ENCODE results near the gene CKAP4. TPM values are rescaled to one million over a fixed set of nuclear protein-coding genes. Genes with fewer than 3 reads are reported as not detected.

CKAP4 gene
- total and polyA plus RNA-seq, 2 experiments from 2014 or later: 32.3 to 58.8 TPM

DNA sequence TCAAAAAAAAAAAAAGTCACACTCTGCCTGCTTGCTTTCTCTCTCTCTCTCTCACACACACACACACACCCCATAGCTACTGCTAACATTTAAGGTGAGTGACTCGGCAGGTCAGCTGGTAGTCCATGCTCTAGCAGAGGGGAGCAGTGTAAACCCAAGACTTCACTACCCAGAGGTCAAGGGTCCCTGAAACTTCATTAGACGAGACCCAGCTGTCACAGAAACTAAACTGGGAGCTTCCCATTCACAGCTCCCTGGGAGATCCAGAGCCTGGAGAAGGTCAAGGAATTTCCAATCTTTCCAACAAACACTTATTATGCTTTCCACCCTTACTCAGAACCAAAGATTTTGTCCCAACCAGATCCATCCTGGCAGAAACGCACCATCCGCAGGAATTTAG is 33.2 kb downstream of the CKAP4 start (continued):
- TF ChIP-seq, protein P1, sequence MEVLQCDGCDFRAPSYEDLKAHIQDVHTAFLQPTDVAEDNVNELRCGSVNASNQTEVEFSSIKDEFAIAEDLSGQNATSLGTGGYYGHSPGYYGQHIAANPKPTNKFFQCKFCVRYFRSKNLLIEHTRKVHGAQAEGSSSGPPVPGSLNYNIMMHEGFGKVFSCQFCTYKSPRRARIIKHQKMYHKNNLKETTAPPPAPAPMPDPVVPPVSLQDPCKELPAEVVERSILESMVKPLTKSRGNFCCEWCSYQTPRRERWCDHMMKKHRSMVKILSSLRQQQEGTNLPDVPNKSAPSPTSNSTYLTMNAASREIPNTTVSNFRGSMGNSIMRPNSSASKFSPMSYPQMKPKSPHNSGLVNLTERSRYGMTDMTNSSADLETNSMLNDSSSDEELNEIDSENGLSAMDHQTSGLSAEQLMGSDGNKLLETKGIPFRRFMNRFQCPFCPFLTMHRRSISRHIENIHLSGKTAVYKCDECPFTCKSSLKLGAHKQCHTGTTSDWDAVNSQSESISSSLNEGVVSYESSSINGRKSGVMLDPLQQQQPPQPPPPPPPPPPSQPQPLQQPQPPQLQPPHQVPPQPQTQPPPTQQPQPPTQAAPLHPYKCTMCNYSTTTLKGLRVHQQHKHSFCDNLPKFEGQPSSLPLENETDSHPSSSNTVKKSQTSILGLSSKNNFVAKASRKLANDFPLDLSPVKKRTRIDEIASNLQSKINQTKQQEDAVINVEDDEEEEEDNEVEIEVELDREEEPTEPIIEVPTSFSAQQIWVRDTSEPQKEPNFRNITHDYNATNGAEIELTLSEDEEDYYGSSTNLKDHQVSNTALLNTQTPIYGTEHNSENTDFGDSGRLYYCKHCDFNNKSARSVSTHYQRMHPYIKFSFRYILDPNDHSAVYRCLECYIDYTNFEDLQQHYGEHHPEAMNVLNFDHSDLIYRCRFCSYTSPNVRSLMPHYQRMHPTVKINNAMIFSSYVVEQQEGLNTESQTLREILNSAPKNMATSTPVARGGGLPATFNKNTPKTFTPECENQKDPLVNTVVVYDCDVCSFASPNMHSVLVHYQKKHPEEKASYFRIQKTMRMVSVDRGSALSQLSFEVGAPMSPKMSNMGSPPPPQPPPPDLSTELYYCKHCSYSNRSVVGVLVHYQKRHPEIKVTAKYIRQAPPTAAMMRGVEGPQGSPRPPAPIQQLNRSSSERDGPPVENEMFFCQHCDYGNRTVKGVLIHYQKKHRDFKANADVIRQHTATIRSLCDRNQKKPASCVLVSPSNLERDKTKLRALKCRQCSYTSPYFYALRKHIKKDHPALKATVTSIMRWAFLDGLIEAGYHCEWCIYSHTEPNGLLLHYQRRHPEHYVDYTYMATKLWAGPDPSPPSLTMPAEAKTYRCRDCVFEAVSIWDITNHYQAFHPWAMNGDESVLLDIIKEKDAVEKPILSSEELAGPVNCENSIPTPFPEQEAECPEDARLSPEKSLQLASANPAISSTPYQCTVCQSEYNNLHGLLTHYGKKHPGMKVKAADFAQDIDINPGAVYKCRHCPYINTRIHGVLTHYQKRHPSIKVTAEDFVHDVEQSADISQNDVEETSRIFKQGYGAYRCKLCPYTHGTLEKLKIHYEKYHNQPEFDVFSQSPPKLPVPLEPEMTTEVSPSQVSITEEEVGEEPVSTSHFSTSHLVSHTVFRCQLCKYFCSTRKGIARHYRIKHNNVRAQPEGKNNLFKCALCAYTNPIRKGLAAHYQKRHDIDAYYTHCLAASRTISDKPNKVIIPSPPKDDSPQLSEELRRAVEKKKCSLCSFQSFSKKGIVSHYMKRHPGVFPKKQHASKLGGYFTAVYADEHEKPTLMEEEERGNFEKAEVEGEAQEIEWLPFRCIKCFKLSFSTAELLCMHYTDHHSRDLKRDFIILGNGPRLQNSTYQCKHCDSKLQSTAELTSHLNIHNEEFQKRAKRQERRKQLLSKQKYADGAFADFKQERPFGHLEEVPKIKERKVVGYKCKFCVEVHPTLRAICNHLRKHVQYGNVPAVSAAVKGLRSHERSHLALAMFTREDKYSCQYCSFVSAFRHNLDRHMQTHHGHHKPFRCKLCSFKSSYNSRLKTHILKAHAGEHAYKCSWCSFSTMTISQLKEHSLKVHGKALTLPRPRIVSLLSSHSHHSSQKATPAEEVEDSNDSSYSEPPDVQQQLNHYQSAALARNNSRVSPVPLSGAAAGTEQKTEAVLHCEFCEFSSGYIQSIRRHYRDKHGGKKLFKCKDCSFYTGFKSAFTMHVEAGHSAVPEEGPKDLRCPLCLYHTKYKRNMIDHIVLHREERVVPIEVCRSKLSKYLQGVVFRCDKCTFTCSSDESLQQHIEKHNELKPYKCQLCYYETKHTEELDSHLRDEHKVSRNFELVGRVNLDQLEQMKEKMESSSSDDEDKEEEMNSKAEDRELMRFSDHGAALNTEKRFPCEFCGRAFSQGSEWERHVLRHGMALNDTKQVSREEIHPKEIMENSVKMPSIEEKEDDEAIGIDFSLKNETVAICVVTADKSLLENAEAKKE (CRISPR knock-in tag; IDR thresholded peaks at IDR 0.05): no peak
- TF ChIP-seq ZNF331 (CRISPR knock-in tag; IDR thresholded peaks at IDR 0.05; ENCODE audit: low read depth) (no peak), JUNB (IDR thresholded peaks at IDR 0.05; ENCODE audit: unreplicated experiment) (no peak), POLR2AphosphoS5 (IDR thresholded peaks at IDR 0.05; ENCODE audit: low read depth) (no peak), ZNF114 (CRISPR knock-in tag; IDR thresholded peaks at IDR 0.05) (no peak)

DNA sequence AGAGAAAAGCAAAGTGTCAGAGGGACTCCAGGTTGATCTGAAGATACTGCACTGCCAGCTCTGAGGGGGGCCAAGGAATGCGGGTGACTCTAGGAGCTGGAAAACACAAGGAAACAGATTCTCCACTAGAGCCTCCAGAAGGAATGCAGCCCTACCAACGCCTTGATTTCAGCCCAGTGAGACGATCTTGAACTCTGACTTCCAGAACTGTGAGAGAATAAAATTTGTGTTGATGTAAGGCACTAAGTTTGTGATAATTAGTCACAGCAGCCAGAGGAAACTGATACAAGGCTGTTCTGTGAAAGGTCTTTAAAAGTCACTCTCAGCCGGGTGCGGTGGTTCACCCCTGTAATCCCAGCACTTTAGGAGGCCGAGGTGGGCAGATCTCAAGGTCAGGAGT is 34.2 kb downstream of the CKAP4 start:
- H3K27me3 ChIP-seq (ENCODE audit: insufficient read depth): no peaks in the 10 kb centered on the region
- Mint-ChIP-seq H3K4me1 (peaks cover 4% of the 10 kb centered on the region; the same call in 2 of the 3 replicates), H3K27me3 (ENCODE audit: insufficient read depth, low read depth, poor library complexity) (no peaks in the 10 kb centered on the region), H3K36me3 (ENCODE audit: low read depth) (no peaks in the 10 kb centered on the region), H3K4me3 (no peak overlapping the region), H3K27ac (no peak overlapping the region), H3K9me3 (peaks cover 8% of the 10 kb centered on the region; the same call in 1 of the 3 replicates)
- no peak overlapping the region for H2AFZ ChIP-seq
- H3K36me3 ChIP-seq (ENCODE audit: insufficient read depth): no peaks in the 10 kb centered on the region
- no peak overlapping the region for H3K4me2 ChIP-seq
- peak; percentile 45; the same call in 2 of the 3 replicates for ATAC-seq
- no peaks in the 10 kb centered on the region for H3K9me2 ChIP-seq (ENCODE audit: insufficient read depth)
- H3K27ac ChIP-seq (ENCODE audit: low read depth): no peak overlapping the region
- DNase-seq (ENCODE audit: low spot score): no peak
- H3K4me1 ChIP-seq (ENCODE audit: insufficient read depth): no peaks in the 10 kb centered on the region
- no peak overlapping the region for H3K4me3 ChIP-seq
- no peaks in the 10 kb centered on the region for H4K20me1 ChIP-seq (replicated peaks; ENCODE audit: insufficient read depth)
- no peaks in the 10 kb centered on the region for H3K79me2 ChIP-seq (replicated peaks; ENCODE audit: insufficient read depth)
- no peaks in the 10 kb centered on the region for H3F3A ChIP-seq (replicated peaks; ENCODE audit: low read depth)
- TF ChIP-seq EZH2 (IDR thresholded peaks at IDR 0.05; ENCODE audit: low read depth, unreplicated experiment): no peak
- TF ChIP-seq JUNB (IDR thresholded peaks at IDR 0.05; ENCODE audit: unreplicated experiment): no peak
- no peak for TF ChIP-seq ZNF114 (CRISPR knock-in tag; IDR thresholded peaks at IDR 0.05)
- TF ChIP-seq, protein P2, sequence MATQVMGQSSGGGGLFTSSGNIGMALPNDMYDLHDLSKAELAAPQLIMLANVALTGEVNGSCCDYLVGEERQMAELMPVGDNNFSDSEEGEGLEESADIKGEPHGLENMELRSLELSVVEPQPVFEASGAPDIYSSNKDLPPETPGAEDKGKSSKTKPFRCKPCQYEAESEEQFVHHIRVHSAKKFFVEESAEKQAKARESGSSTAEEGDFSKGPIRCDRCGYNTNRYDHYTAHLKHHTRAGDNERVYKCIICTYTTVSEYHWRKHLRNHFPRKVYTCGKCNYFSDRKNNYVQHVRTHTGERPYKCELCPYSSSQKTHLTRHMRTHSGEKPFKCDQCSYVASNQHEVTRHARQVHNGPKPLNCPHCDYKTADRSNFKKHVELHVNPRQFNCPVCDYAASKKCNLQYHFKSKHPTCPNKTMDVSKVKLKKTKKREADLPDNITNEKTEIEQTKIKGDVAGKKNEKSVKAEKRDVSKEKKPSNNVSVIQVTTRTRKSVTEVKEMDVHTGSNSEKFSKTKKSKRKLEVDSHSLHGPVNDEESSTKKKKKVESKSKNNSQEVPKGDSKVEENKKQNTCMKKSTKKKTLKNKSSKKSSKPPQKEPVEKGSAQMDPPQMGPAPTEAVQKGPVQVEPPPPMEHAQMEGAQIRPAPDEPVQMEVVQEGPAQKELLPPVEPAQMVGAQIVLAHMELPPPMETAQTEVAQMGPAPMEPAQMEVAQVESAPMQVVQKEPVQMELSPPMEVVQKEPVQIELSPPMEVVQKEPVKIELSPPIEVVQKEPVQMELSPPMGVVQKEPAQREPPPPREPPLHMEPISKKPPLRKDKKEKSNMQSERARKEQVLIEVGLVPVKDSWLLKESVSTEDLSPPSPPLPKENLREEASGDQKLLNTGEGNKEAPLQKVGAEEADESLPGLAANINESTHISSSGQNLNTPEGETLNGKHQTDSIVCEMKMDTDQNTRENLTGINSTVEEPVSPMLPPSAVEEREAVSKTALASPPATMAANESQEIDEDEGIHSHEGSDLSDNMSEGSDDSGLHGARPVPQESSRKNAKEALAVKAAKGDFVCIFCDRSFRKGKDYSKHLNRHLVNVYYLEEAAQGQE (IDR thresholded peaks at IDR 0.05; ENCODE audit: unreplicated experiment): no peak
- no peak for TF ChIP-seq STAT1 (IDR thresholded peaks at IDR 0.05; ENCODE audit: unreplicated experiment)
- no peak for TF ChIP-seq CREB1 (CRISPR knock-in tag; IDR thresholded peaks at IDR 0.05; ENCODE audit: low read depth)
